Embryonic facial prominence (tissue), 1 donor: ENCODE results near the gene MARK3.

Experiments
- DNase-seq: peaks from one replicate; pipeline ENCODE4 v3.0.0-alpha.2; 2016; ENCODE audit errors: extremely low spot score

The MARK3 gene

DNA sequence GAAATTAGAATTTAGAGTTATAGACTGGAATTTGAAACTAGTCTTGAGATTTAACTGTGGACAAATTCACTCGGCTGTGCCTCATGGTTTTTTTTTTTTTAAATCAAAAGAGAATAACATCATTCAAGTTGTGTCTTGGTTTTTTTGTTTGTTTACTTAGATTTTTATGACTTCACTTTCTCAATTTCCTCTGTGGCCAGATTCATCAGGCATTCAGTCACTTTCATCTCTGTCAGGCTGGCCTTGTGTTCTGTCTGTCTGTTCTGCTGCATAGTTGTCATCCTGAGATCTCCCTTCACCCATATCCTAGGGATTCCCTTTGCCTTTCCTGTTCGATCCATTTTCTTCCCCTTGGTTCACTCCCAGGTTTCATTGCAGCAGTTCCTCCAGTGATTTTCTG is 10.0 kb downstream of the MARK3 start:
- DNase-seq = no peak

DNA sequence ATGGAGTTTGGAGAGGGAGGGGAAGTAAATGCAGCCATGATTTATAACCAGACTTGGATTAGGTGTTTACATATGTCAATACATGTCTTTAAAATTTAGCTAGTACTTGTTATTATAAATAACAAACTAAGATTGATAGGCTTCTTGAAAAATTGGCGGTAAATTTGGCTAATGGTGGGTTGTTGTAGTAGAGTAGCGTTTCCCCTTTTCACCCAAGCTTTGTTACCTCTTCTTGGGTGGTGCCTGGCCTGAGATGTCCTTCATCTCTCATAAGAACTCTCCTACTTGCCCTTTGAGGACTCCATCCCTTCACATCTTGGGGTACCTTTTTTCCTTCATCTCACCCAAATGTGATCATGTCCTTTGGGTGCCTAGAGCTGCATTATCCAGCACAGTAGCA is 11.2 kb downstream of the MARK3 start:
- DNase-seq = no peak

DNA sequence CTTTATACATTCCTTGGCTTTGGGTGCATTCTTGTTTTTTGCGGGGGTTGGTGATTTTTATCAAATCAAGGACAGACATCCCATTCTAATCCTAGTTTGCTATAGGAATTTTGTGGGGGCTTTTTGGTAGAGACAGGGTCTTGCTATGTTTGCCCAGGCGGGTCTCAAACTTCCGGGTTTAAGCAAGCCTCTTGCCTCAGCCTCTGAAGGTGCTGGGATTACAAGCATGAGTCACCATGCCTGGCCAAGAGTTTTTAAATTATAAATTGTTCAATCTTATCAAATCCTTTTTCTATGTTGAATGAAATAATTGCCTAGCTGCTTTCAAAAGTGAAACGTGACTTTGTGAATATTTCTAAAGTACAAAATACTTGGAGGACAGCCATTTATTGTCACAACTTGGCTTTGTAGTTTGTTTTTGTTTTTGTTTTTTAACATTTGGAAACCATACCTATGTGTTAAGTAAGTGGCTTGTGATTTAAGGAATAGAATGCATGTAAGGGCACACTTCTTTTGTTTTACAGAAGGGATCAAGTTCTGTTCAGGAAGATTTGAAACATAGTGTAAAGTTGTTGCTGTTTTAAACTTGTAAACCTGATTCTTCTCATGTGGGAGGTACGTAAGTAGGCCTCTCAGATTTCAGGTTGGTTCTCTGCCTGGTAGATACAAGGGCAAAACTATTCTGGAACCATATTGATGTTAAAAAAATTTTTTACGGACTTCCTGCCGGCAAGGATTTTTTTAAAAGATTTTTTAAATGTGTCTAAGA is 13.4 kb downstream of the MARK3 start:
- no peak for DNase-seq

DNA sequence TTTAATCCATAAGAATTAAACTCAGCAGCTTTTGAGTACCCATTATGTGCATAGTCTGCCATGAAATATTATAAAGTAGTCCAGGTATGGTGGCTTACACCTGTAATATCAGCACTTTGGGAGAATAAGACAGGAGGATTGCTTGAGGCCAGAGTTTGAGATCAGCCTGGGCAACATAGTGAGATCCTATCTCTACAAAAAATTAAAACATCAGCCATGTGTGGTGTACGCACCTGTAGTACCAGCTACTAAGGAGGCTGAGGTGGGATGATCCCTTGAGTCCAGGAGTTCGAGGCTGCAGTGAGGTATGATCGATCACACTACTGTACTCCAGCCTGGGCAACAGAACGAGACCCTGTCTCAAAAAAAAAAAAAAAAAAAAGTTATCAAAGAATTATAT is 15.3 kb downstream of the MARK3 start:
- DNase-seq = no peak

DNA sequence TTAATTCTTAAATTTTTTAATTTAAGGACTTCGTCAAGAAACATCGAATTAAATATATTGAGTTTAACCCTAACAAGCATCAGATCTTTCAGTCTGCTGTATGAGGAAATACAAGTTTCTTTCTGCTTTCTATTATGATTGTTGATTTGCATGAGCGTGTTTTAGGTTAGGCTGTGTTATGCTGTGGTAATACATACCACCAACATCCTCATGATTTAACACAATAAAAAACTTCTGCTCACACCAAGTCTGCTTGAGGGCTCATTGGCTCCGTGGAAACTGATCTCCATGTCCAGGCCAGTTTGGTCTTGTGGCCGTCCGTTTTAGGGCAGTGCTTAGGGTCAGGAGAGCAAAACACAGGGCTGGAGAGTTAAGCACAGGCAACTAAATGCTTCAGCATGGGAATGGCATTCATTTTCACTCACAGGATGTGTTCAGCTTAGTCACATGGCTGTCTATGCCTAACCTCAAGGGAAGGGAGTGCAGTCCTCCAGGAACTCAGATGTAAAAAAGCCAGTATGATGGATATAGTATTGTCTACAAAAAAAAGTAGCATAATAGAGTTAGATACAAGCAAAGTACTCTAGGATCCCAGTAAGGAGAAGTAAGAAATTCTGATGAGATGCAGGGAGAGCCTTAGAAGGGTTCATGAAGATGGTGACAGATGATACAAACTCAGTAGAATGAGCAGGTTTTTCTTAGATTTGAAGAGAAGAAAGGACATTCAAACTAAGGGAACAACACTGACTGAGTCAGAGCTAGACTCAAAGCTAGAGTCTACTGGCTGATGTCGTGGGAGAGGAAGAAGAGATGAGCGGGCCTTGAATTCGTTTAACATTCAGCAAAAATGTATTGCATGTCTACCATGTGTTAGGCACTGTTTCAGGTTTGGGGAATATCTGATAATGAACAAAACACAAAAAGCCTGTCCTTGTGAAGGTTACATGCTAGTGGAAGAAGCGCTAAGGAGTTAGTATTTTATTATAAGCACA is 16.3 kb downstream of the MARK3 start:
- DNase-seq = no peak

DNA sequence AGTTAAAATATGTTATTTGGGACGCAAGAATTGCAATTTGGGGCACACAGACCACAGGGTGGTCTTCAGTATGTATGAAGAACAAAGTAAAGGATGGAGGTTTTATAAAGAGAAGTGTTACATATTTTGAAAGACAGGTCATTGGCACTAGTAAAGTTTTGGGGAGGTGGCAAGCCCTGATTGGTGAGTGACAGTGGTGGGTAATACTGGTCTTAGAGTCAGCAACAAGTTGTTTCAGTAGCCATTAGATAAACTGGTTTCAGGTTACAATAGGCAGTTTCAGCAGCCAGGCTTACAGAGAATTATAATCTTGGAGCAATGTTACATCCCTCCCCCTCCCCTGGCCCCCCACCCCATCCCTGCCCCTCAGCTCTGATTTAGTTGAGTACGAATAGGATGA is 17.5 kb downstream of the MARK3 start:
- DNase-seq = no peak

DNA sequence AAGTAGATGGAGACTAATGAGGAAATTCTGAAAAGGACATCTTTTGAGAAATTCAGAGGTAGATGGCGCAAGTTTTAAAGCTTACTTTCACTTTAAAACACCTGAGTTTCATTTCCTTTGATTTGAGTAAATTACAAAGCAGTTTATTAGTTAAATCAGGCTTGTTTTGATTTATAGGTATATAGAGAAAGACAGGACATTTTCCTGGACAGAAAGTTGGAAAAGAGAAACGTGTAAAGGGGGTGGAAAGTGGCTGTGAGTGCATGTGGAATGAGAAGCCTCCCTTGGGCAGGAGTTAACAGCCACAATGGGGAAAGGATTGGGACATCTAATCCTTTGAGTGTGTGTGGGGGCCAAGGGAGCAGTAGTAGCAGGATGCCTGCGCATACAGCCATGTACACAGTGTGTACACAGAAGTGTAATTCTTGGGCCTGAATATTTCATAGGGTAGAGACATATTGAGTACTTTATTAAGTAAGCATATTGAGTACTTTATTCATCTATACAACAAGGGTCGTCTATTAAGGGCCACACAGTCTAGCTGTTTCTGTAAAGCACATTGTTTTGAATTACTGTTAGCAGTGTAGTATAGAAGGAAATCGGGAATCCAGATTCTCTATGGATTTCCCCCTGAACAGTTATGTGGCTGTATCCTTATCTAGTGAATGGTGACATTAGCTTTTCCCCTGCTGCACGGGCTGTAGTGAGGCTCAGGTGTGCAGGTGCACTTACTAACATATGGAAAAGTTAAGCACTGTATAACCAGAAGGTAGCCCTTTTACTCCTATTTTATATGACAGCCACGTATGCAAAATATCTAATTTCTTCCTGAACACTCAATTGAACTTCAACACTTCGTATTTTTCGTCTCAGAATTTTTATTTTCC is 19.1 kb downstream of the MARK3 start:
- no peak for DNase-seq

DNA sequence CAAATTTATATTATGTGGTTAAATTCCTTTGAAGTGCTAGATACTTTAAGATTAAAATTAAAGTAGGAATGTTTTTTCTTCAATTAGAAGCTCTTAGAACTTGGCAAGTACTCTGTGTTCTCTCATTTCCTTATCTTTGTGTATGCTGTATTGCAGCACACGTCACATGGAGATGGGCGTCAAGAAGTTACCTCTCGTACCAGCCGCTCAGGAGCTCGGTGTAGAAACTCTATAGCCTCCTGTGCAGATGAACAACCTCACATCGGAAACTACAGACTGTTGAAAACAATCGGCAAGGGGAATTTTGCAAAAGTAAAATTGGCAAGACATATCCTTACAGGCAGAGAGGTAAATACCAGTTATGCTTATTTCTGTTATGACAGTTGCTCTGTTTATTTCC is 19.7 kb downstream of the MARK3 start:
- DNase-seq = no peak

DNA sequence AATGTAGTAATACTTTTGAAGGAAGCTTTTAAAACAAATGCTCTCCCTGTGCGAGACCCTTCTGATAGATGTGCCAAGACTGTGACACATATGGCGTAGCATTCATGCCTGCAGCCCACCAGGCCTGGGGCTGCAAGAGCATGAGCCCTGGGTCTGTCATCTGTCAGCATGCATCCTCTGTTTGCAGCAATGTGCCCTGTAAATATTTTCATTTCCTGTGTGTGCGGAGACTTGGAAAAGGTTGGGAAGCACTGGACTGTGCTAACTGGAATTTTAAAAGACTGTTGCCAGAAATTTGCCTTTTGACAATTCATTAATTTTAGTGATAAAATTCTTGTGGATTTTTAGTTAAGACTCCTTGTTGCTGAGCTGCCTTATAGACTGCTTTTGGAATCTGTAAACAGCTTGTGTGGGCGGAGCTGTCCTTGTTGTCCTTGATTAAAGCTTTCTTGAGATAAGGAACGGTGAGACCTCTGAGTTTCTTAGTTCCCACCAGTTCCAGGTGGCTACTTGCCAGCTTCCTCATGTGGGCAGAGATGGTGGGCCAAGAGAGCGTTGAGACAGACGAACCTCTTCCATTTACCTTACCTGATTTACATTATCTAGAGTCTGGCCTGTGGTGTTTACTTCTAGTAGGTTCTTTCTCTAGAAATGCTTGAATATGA is 23.4 kb downstream of the MARK3 start:
- no peak for DNase-seq

DNA sequence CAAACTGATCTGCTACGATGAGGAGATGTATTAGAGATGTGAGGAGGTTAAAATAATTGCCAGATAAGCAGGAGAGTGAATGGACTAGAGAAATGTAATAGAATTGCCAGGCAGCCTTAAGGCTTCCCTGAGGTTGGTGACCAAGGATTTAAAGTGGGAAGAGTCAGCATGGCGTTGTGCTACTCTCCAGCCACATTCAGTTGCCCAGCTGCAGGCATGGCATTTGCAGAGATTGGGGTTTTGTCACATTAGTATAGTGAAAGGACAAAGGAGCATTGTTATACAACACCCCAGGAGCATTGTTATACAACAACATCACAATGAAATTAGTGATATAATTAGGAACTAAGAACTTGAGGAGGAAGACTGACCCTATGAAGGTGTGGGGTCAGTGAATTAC is 31.7 kb downstream of the MARK3 start:
- no peak for DNase-seq

DNA sequence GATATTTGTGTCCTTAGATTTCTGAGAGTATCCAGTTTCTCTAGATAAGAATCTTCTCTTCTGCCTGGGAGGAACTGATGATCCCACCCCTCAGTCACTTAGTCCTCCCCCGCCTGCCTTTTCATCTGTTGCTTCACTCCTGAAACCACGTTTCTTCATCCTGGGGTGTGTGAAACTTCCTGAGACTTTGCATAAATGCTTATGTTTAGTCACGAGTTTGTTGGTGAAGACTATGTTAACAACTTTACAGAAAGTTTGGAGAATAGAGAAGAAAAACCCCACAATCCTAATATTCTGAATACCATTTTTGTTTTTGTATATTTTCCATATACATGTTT is 33.2 kb downstream of the MARK3 start:
- no peak for DNase-seq

DNA sequence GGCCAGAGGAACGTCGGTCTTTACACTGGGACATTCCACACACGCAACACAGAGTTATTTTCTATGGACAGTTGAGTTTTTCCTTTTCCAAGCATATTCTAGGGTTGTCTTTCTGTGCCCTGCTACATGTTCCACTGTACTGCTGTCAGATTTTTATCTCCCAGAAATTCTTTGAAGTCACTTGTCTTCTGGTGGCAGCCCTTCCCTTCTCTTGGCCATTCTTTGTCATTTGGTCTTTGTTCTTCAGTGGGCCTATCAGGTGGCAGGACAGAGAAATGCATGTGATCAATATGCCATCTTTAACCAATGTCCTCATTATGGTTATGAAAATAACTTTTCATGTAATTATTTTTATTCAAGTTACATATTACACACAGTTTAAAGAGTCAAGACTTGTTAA is 36.3 kb downstream of the MARK3 start:
- no peak for DNase-seq

DNA sequence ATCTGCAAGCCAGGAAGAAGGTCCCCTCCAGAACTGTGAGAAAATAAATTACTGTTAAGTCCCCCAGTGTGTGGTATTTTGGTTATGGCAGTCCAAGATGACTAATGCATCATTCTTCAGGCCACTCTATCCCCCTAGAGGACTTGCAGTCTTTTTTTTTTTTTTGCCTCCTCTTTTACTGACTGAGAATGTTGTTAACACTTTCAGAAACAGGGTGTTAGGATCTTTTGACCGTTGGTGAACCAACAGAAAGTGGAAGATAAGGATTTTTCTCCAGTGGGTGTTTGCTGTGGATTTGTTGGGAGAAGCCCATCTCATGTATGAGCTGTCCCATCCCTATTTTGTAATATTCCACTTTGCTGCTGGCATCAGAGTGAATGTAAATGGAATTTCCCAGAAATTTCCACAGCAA is 37.8 kb downstream of the MARK3 start:
- no peak for DNase-seq

DNA sequence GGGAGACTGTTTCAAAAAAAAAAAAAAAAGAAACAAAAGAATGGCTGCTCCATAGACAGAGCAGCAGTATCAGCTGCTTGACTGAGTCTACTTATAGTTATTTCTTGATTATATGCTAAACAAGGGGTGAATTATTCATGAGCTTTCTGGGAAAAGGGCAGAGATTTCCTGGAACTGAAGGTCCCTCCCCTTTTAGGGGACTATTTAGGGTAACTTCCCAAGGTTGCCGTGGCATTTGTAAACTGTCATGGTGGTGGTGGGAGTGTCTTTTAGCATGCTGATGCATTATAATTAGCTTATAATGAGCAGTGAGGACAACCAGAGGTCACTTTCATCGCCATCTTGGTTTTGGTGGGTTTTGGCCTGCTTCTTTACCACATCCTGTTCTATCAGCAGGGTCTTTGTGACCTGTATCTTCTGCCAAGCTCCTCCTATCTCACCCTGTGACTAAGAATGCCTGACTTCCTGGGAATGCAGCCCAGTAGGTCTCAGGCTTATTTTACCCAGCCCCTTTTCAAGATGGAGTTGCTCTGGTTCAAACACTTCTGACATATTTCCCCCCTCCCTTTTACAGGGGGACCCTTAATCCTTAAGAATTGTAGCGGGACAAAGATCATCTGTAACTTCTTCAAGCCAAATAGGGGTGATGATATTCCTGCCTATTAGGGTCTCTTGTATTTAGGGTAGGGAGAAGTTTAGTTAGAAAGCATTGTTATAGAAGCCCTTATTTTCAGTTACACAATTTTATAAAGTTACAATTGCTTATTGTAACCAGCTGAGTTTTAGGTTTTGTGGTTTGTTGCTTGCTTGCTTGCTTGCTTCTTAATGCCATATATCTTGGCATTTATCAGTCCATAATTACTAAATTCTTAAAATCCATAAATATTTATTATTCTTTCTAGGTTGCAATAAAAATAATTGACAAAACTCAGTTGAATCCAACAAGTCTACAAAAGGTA is 42.5 kb downstream of the MARK3 start:
- DNase-seq = no peak

DNA sequence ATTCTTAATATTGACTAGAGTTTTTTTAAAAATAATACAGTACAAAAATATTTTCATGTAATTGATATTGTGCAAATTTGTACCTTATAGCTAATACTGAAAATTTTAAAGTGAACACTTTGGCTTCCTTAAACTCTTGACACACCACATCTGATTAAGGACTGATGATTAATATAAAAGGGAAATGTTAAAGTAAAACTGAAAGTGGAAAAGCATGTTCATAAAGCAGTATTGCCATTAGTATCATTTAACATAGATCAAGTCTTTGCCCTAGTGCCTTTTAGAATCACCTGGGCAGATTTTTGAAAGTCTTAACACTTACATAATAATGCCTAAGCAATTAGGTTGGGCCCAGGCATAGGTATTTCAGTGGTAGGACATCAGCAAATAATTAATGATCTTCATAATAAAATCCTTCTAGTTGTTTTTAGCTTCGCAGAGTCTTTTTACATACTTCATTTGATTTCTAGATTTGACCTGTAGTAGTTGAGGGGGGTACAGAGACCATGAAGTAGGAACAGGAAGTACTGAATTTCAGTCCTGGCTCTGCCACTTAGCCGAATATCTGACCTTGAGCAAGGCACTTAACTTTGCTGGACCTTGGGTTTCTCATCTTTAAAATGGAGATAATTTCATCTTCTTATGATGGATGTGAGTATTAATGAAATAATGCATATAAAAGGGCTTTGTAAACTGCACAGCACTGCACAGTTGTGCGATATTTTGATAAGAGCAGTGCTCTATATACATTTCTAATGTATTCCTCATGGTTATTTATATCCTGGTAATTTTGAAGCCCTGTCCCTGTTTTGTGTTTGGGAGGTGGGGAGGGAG is 43.7 kb downstream of the MARK3 start:
- DNase-seq = no peak

DNA sequence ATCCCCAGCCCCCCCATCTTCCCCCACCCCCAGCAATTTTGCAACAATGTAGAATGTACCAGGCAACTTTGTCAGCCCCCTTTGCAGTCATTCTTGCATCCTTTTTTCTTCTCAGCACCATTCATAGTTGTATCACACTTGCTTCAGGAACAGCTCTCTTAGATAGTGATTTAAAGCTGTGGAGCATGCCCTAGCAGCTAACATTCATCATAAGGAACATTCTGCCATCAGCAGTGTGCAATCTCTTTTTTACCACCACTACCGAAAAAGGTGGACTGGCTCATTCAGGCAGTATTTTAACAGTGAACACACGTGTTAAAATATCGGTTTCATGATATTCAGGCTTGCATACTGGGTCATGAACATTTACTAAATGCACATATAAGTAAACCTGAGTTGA is 45.1 kb downstream of the MARK3 start:
- no peak for DNase-seq

DNA sequence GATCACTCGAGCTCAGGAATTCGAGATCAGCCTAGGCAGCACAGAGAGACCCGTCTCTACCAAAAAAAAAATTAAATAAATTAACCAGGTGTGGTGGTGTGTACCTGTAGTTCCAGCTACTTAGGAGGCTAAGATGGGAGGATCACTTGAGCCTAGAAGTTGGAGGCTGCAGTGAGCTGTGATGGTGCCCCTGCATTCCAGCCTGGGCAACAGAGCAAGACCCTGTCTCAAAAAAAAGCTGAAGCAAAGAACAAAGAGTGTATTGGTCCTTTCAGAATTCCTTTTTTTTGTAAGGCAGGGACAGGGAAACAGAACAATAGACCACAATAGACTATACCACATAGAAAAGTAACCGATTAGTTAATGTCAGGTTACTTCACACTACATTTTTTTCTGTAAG is 47.4 kb downstream of the MARK3 start:
- no peak for DNase-seq

DNA sequence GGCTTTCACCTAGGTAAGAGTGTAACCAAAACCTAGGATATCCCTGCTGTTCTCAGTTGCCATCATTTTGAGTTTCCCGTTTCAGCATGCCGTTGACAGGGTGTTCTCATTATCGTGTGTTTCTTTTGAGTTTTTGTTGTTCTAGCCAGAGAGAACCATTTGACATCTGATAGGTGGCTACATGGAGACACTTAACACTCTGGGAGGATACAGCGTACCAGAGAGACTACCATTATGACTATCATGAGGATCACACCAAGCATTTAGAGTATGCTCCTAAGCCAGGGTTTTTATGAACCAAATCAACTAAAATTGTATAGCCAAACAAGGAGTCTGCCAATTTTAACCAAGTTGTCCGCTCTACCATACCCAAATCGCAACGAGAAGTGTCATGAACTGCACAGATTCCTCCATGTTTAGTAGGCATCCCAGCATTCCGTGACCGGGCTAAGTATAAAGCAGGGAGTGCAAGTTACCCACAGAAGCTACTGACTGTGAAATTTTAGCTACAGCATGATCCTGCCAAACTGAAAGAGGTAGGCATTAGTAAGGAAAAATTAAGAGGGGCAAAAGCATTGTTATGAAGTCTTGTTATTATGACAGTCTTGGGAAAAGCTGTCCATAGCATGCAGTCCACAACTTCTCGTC is 48.8 kb downstream of the MARK3 start:
- no peak for DNase-seq

DNA sequence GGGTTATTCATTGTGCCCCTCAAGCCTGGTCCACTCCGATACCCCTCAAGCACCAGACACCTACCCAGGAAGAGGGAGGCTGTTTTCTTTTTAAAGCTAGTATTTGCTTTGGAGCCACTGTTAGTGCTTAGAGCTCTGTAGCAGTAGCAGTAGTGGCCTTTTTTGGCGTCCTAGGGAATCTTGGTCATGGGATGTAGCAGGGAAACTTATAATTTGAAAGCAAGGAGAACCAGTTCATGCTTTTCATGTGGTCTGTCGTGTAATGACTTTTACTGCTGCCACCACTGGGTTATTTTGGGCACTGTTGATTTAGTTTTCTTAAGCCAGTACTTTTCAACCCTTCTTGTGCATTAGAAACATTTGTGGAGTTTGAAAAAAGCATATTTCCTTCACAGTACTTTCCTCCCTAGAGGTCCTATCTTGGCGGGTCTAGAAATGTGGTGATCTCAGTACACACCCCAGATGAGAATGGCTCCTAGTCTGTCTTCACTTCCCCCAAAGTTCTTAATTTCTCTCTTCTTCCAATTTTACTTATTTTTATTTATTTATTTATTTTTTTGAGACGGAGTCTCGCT is 49.7 kb downstream of the MARK3 start:
- DNase-seq = no peak
